GM23338 (cell line): ENCODE measurements around the gene ERI3. TPM values are rescaled to one million over a fixed set of nuclear protein-coding genes. Genes with fewer than 3 reads are reported as not detected.

ENCODE experiments used
- ATAC-seq: fragments of 200-7000 bp; cut with Tn5 transposase; 3 replicates; pipeline ENCODE4 v1.9.1; 2020
- DNase-seq: peaks from one replicate; pipeline ENCODE4 v3.0.0-alpha.2; 2015; ENCODE audit warnings: low spot score
- H2AFZ ChIP-seq: fragments of 200-600 bp; sonication (generic); 2 replicates; pipeline ENCODE4 v1.8.0; 2016; ENCODE audit warnings: antibody characterized with exemption, mild to moderate bottlenecking, moderate library complexity
- H3F3A ChIP-seq: fragments of 200-600 bp; sonication (generic); replicated peaks from 2 replicates; pipeline ENCODE4 v1.8.0; 2017; ENCODE audit warnings: antibody characterized with exemption, mixed run types, low read depth
- H3K27ac ChIP-seq: fragments of 200-600 bp; sonication (generic); 2 replicates; pipeline ENCODE4 v1.6.1; 2016; ENCODE audit warnings: low read depth
- H3K27me3 ChIP-seq: fragments of 200-600 bp; sonication (generic); 2 replicates; pipeline ENCODE4 v1.8.0; 2016; ENCODE audit warnings: mild to moderate bottlenecking, mixed run types, moderate library complexity; ENCODE audit not compliant: insufficient read depth
- H3K36me3 ChIP-seq: fragments of 200-600 bp; sonication (generic); 2 replicates; pipeline ENCODE4 v1.8.0; 2016; ENCODE audit warnings: mild to moderate bottlenecking; ENCODE audit not compliant: insufficient read depth
- H3K4me1 ChIP-seq: fragments of 200-600 bp; sonication (generic); 2 replicates; pipeline ENCODE4 v1.8.0; 2016; ENCODE audit warnings: mild to moderate bottlenecking, moderate library complexity; ENCODE audit not compliant: insufficient read depth
- H3K4me2 ChIP-seq: fragments of 200-600 bp; sonication (generic); 2 replicates; pipeline ENCODE4 v1.7.1; 2017; ENCODE audit warnings: mixed run types
- H3K4me3 ChIP-seq: fragments of 200-600 bp; sonication (generic); 2 replicates; pipeline ENCODE4 v1.6.1; 2016; ENCODE audit warnings: mixed run types
- H3K79me2 ChIP-seq: fragments of 200-600 bp; sonication (generic); replicated peaks from 2 replicates; pipeline ENCODE4 v1.8.0; 2017; ENCODE audit warnings: mild to moderate bottlenecking; ENCODE audit not compliant: insufficient read depth
- H3K9me2 ChIP-seq: fragments of 200-600 bp; sonication (generic); 2 replicates; pipeline ENCODE4 v1.8.0; 2017; ENCODE audit not compliant: insufficient read depth
- H4K20me1 ChIP-seq: fragments of 200-600 bp; sonication (generic); replicated peaks from 2 replicates; pipeline ENCODE4 v1.8.0; 2017; ENCODE audit warnings: mild to moderate bottlenecking; ENCODE audit not compliant: insufficient read depth
- H3K27ac Mint-ChIP-seq: 2 replicates; pipeline ENCODE4 v1.8.0; 2020; ENCODE audit warnings: inconsistent platforms, mild to moderate bottlenecking, moderate library complexity, mixed read lengths
- H3K27me3 Mint-ChIP-seq: 3 replicates; pipeline ENCODE4 v1.8.0; 2022; ENCODE audit warnings: low read depth, mild to moderate bottlenecking, moderate library complexity, mixed read lengths, inconsistent platforms; ENCODE audit not compliant: insufficient read depth, poor library complexity
- H3K36me3 Mint-ChIP-seq: 3 replicates; pipeline ENCODE4 v1.8.0; 2021; ENCODE audit warnings: low read depth, mild to moderate bottlenecking, inconsistent platforms, moderate library complexity, mixed read lengths
- H3K4me1 Mint-ChIP-seq: 3 replicates; pipeline ENCODE4 v1.8.0; 2020; ENCODE audit warnings: mild to moderate bottlenecking, inconsistent platforms, mixed read lengths
- H3K4me3 Mint-ChIP-seq: 3 replicates; pipeline ENCODE4 v1.8.0; 2021; ENCODE audit warnings: moderate library complexity, mild to moderate bottlenecking, inconsistent platforms, mixed read lengths
- H3K9me3 Mint-ChIP-seq: 3 replicates; pipeline ENCODE4 v1.8.0; 2020; ENCODE audit warnings: moderate library complexity, mild to moderate bottlenecking, inconsistent platforms, mixed read lengths
- CREB1 ChIP-seq: fragments of 250-450 bp; sonication (Bioruptor Pico); IDR thresholded peaks from 2 replicates; pipeline ENCODE4 v1.5.0; 2020; ENCODE audit warnings: low read depth, mild to moderate bottlenecking, moderate library complexity
- CTCF ChIP-seq, 2 experiments: fragments of 200-600 bp in 1 of 2; sonication (generic) in 1 of 2; conservative IDR thresholded peaks; 2 replicates each; pipeline versions ENCODE4 v1.5.1 to v1.6.1; 2016 to 2017; ENCODE audit warnings: antibody characterized with exemption in 2 of 2, low read depth in 2 of 2, mild to moderate bottlenecking in 2 of 2, moderate library complexity in 1 of 2
- ETS1 ChIP-seq: IDR thresholded peaks from 2 replicates; pipeline ENCODE4 v1.6.1; 2016; ENCODE audit warnings: antibody characterized with exemption
- EZH2 ChIP-seq: fragments of 200-600 bp; sonication (generic); IDR thresholded peaks from one replicate; pipeline ENCODE4 v1.8.0; 2017; ENCODE audit warnings: antibody characterized with exemption, mild to moderate bottlenecking, low read depth; ENCODE audit not compliant: unreplicated experiment
- EZH2phosphoT487 ChIP-seq: fragments of 200-600 bp; sonication (generic); IDR thresholded peaks from one replicate; pipeline ENCODE4 v1.8.1; 2018; ENCODE audit warnings: antibody characterized with exemption; ENCODE audit not compliant: unreplicated experiment
- JUNB ChIP-seq: IDR thresholded peaks from one replicate; pipeline ENCODE4 v1.6.1; 2016; ENCODE audit warnings: antibody characterized with exemption; ENCODE audit not compliant: unreplicated experiment
- NANOG ChIP-seq: IDR thresholded peaks from 2 replicates; pipeline ENCODE4 v1.6.1; 2016; ENCODE audit warnings: antibody characterized with exemption, borderline replicate concordance
- POLR2AphosphoS5 ChIP-seq: IDR thresholded peaks from 2 replicates; pipeline ENCODE4 v1.6.1; 2016; ENCODE audit warnings: antibody characterized with exemption, low read depth
- REST ChIP-seq: IDR thresholded peaks from one replicate; pipeline ENCODE4 v1.6.1; 2018; ENCODE audit warnings: antibody characterized with exemption; ENCODE audit not compliant: unreplicated experiment
- STAT1 ChIP-seq: IDR thresholded peaks from one replicate; pipeline ENCODE4 v1.6.1; 2016; ENCODE audit warnings: antibody characterized with exemption; ENCODE audit not compliant: unreplicated experiment
- ZNF114 ChIP-seq: fragments of 250-450 bp; sonication (Bioruptor Pico); IDR thresholded peaks from 2 replicates; pipeline ENCODE4 v1.5.0; 2020; ENCODE audit warnings: mild to moderate bottlenecking, moderate library complexity
- ZNF331 ChIP-seq: fragments of 250-450 bp; sonication (Bioruptor Pico); IDR thresholded peaks from 2 replicates; pipeline ENCODE4 v1.5.0; 2020; ENCODE audit warnings: low read depth, mild to moderate bottlenecking, moderate library complexity
- ZNF462 ChIP-seq: fragments of 250-450 bp; sonication (Bioruptor Pico); IDR thresholded peaks from 2 replicates; pipeline ENCODE4 v1.5.0; 2020; ENCODE audit warnings: mild to moderate bottlenecking, moderate library complexity
- polyA plus RNA-seq: library from polyadenylated mRNA; unstranded; fragments of >200 nt; fragmentation: Nextera tagmentation; extraction: Ambion mirVana; gene quantifications from 2 replicates; pipeline ENCODE4 v1.2.1, GENCODE V29; 2016
- total RNA-seq: library from RNA; depleted of rRNA; stranded (reverse); fragments of >200 nt; shearing (Covaris generic); gene quantifications from 2 replicates; pipeline ENCODE4 v1.2.3, GENCODE V29; 2014

Gene ERI3
- total and polyA plus RNA-seq, 2 experiments from 2014 or later = 63.0 to 70.1 TPM

- H3K27me3 ChIP-seq = no peaks in the 10 kb centered on the region
- H3K79me2 ChIP-seq = no peaks in the 10 kb centered on the region
- no peak overlapping the region for H3K4me2 ChIP-seq
- TF ChIP-seq ZNF114 (no peak), STAT1 (no peak), ZNF331 (CRISPR knock-in tag) (no peak), EZH2 (no peak), ETS1 (no peak), POLR2AphosphoS5 (no peak), CTCF (conservative IDR thresholded peaks at IDR 0.05; ENCODE audit: low read depth in 2 of 2) (no peak), EZH2phosphoT487 (no peak), REST (no peak), JUNB (no peak), NANOG (no peak), ZNF462 (CRISPR knock-in tag) (no peak), CREB1 (CRISPR knock-in tag) (no peak)
- no peak overlapping the region for H3K27ac Mint-ChIP-seq
- no peaks in the 10 kb centered on the region; the same call in 1 of the 2 replicates for H4K20me1 ChIP-seq
- peaks cover 11% of the 10 kb centered on the region; the same call in 2 of the 3 replicates for H3K4me1 Mint-ChIP-seq
- H3K9me3 Mint-ChIP-seq = no peaks in the 10 kb centered on the region
- H2AFZ ChIP-seq = no peak overlapping the region
- no peaks in the 10 kb centered on the region for H3K36me3 ChIP-seq
- ATAC-seq (no peak), DNase-seq (no peak)
- H3K36me3 Mint-ChIP-seq = peaks cover 36% of the 10 kb centered on the region
- no peak overlapping the region for H3K4me3 Mint-ChIP-seq
- H3K4me3 ChIP-seq = no peak overlapping the region
- no peaks in the 10 kb centered on the region for H3K27me3 Mint-ChIP-seq
- H3F3A ChIP-seq = no peaks in the 10 kb centered on the region
- H3K9me2 ChIP-seq = no peaks in the 10 kb centered on the region
- no peaks in the 10 kb centered on the region for H3K4me1 ChIP-seq
- H3K27ac ChIP-seq = no peak overlapping the region
Observed at GRCh38 chr1:44301442-44301841, 53.6 kb downstream of the ERI3 start.
